Measurements from ENCODE around the gene RP9. TPM values are rescaled to one million over a fixed set of nuclear protein-coding genes. Genes with fewer than 3 reads are reported as not detected.

RP9 gene
- total RNA-seq, 2 experiments from 2014 or later = 12.8 to 13.6 TPM

- Mint-ChIP-seq H3K27ac (no peak overlapping the region), H3K36me3 (peaks cover 8% of the 10 kb centered on the region), H3K27me3 (no peaks in the 10 kb centered on the region), H3K4me3 (no peak overlapping the region), H3K4me1 (peaks cover 2% of the 10 kb centered on the region), H3K9me3 (no peaks in the 10 kb centered on the region)
- ATAC-seq (ENCODE audit: low read depth) (no peak), DNase-seq (no peak)
- POLR2A ChIA-PET = no interaction called here
Measured at GRCh38 chr7:33091641-33092191, 17.5 kb downstream of the RP9 start.

GRCh38 chr7:33091111-33091531 is 18.1 kb downstream of the RP9 start:
- Mint-ChIP-seq H3K9me3 (no peaks in the 10 kb centered on the region), H3K4me3 (no peak overlapping the region), H3K4me1 (peaks cover 2% of the 10 kb centered on the region), H3K27ac (no peak overlapping the region), H3K36me3 (peaks cover 8% of the 10 kb centered on the region), H3K27me3 (no peaks in the 10 kb centered on the region)
- no peak for ATAC-seq (ENCODE audit: low read depth)
- POLR2A ChIA-PET = no interaction called here
- no peak for DNase-seq

- H3K27ac Mint-ChIP-seq = no peak overlapping the region
- H3K27me3 Mint-ChIP-seq = no peaks in the 10 kb centered on the region
- H3K36me3 Mint-ChIP-seq = no peaks in the 10 kb centered on the region
- no peaks in the 10 kb centered on the region for H3K9me3 Mint-ChIP-seq
- peaks cover 2% of the 10 kb centered on the region for H3K4me1 Mint-ChIP-seq
- ATAC-seq (ENCODE audit: low read depth) = no peak
- DNase-seq = no peak
- H3K4me3 Mint-ChIP-seq = no peak overlapping the region
- POLR2A ChIA-PET = interaction anchor here (0.6 kb wide), 1 partner anchor 450 kb away, joined by 3 read pairs; no protein-coding TSS in a partner anchor
Measured at GRCh38 chr7:33089142-33089541, 20.1 kb downstream of the RP9 start.

- Mint-ChIP-seq H3K4me3 (no peak overlapping the region), H3K27me3 (peaks cover 3% of the 10 kb centered on the region), H3K27ac (no peak overlapping the region), H3K4me1 (no peaks in the 10 kb centered on the region), H3K36me3 (no peaks in the 10 kb centered on the region), H3K9me3 (no peaks in the 10 kb centered on the region)
- POLR2A ChIA-PET = no interaction called here
- DNase-seq (no peak), ATAC-seq (ENCODE audit: low read depth) (no peak)
Measured at GRCh38 chr7:33087858-33088257, 21.3 kb downstream of the RP9 start.

GRCh38 chr7:33087356-33087755 is 21.8 kb downstream of the RP9 start:
- Mint-ChIP-seq H3K4me1 (no peaks in the 10 kb centered on the region), H3K9me3 (no peaks in the 10 kb centered on the region), H3K27me3 (peaks cover 3% of the 10 kb centered on the region), H3K4me3 (no peak overlapping the region), H3K27ac (no peak overlapping the region), H3K36me3 (no peaks in the 10 kb centered on the region)
- DNase-seq (no peak), ATAC-seq (ENCODE audit: low read depth) (no peak)
- POLR2A ChIA-PET = no interaction called here

GRCh38 chr7:33079763-33080690 is 29.2 kb downstream of the RP9 start:
- peaks cover 2% of the 10 kb centered on the region for H3K9me3 Mint-ChIP-seq
- no peaks in the 10 kb centered on the region for H3K36me3 Mint-ChIP-seq
- H3K27me3 Mint-ChIP-seq = peaks cover 28% of the 10 kb centered on the region
- ATAC-seq (ENCODE audit: low read depth) = no peak
- H3K4me3 Mint-ChIP-seq = no peak overlapping the region
- POLR2A ChIA-PET = no interaction called here
- H3K4me1 Mint-ChIP-seq = peaks cover 11% of the 10 kb centered on the region
- no peak for DNase-seq
- H3K27ac Mint-ChIP-seq = no peak overlapping the region

GRCh38 chr7:33079096-33079495 is 30.1 kb downstream of the RP9 start:
- Mint-ChIP-seq H3K9me3 (peaks cover 5% of the 10 kb centered on the region), H3K4me3 (no peak overlapping the region), H3K4me1 (peaks cover 11% of the 10 kb centered on the region), H3K27me3 (peaks cover 33% of the 10 kb centered on the region), H3K36me3 (no peaks in the 10 kb centered on the region), H3K27ac (no peak overlapping the region)
- DNase-seq (no peak), ATAC-seq (ENCODE audit: low read depth) (no peak)
- POLR2A ChIA-PET = no interaction called here

GRCh38 chr7:33076737-33077136 is 32.5 kb downstream of the RP9 start:
- POLR2A ChIA-PET = no interaction called here
- Mint-ChIP-seq H3K27ac (no peak overlapping the region), H3K4me1 (peaks cover 11% of the 10 kb centered on the region), H3K4me3 (no peak overlapping the region), H3K9me3 (peaks cover 7% of the 10 kb centered on the region), H3K36me3 (no peaks in the 10 kb centered on the region), H3K27me3 (peaks cover 32% of the 10 kb centered on the region)
- DNase-seq = no peak
- no peak for ATAC-seq (ENCODE audit: low read depth)

- Mint-ChIP-seq H3K27ac (no peak overlapping the region), H3K9me3 (peaks cover 10% of the 10 kb centered on the region), H3K27me3 (peaks cover 29% of the 10 kb centered on the region), H3K36me3 (no peaks in the 10 kb centered on the region), H3K4me3 (no peak overlapping the region), H3K4me1 (peaks cover 11% of the 10 kb centered on the region)
- no peak for DNase-seq
- POLR2A ChIA-PET = no interaction called here
- ATAC-seq (ENCODE audit: low read depth) = no peak
Measured at GRCh38 chr7:33075818-33076518, 33.2 kb downstream of the RP9 start.

- DNase-seq (no peak), ATAC-seq (ENCODE audit: low read depth) (no peak)
- Mint-ChIP-seq H3K27ac (no peak overlapping the region), H3K9me3 (peaks cover 15% of the 10 kb centered on the region), H3K27me3 (peaks cover 20% of the 10 kb centered on the region), H3K4me3 (no peak overlapping the region), H3K36me3 (no peaks in the 10 kb centered on the region), H3K4me1 (peaks cover 11% of the 10 kb centered on the region)
- POLR2A ChIA-PET = interaction anchor here (1.6 kb wide), 1 partner anchor 11 kb away, joined by 7 read pairs; the partner anchor contains the start of gene NT5C3A
Measured at GRCh38 chr7:33073243-33073642, 36.0 kb downstream of the RP9 start.

GRCh38 chr7:33072471-33072870 is 36.7 kb downstream of the RP9 start:
- Mint-ChIP-seq H3K27me3 (peaks cover 20% of the 10 kb centered on the region), H3K9me3 (peaks cover 15% of the 10 kb centered on the region), H3K4me3 (no peak overlapping the region), H3K36me3 (no peaks in the 10 kb centered on the region), H3K27ac (no peak overlapping the region), H3K4me1 (peaks cover 9% of the 10 kb centered on the region)
- no peak for DNase-seq
- POLR2A ChIA-PET = interaction anchor here (1.6 kb wide), 1 partner anchor 10 kb away, joined by 7 read pairs; the partner anchor contains the start of gene NT5C3A
- no peak for ATAC-seq (ENCODE audit: low read depth)

- Mint-ChIP-seq H3K36me3 (peaks cover 2% of the 10 kb centered on the region), H3K4me1 (no peaks in the 10 kb centered on the region), H3K27me3 (peaks cover 25% of the 10 kb centered on the region), H3K4me3 (no peak overlapping the region), H3K9me3 (peaks cover 19% of the 10 kb centered on the region), H3K27ac (no peak overlapping the region)
- POLR2A ChIA-PET = no interaction called here
- ATAC-seq (ENCODE audit: low read depth) (no peak), DNase-seq (no peak)
Measured at GRCh38 chr7:33070831-33071230, 38.4 kb downstream of the RP9 start.

- Mint-ChIP-seq H3K4me1 (no peaks in the 10 kb centered on the region), H3K9me3 (peaks cover 19% of the 10 kb centered on the region), H3K27ac (no peak overlapping the region), H3K27me3 (peaks cover 23% of the 10 kb centered on the region), H3K4me3 (no peak overlapping the region), H3K36me3 (peaks cover 2% of the 10 kb centered on the region)
- POLR2A ChIA-PET = no interaction called here
- DNase-seq (no peak), ATAC-seq (ENCODE audit: low read depth) (no peak)
Measured at GRCh38 chr7:33070277-33070676, 38.9 kb downstream of the RP9 start.
